Nephron progenitor cell (in vitro differentiated cells): ENCODE measurements around the gene PCBP3.

Experiments
- DNase-seq: peaks from one replicate; pipeline ENCODE4 v3.0.0; 2021
- H3K27ac Mint-ChIP-seq: 2 replicates; pipeline ENCODE4 v1.8.0; 2021; ENCODE audit warnings: mild to moderate bottlenecking, moderate library complexity, mixed read lengths
- H3K27me3 Mint-ChIP-seq: 2 replicates; pipeline ENCODE4 v1.8.0; 2021; ENCODE audit warnings: mild to moderate bottlenecking, low read depth, mixed read lengths; ENCODE audit not compliant: poor library complexity
- H3K36me3 Mint-ChIP-seq: 2 replicates; pipeline ENCODE4 v1.8.0; 2021; ENCODE audit warnings: low read depth, mixed read lengths
- H3K4me1 Mint-ChIP-seq: 2 replicates; pipeline ENCODE4 v1.8.0; 2021; ENCODE audit warnings: mixed read lengths
- H3K4me3 Mint-ChIP-seq: 2 replicates; pipeline ENCODE4 v1.8.0; 2021; ENCODE audit warnings: mild to moderate bottlenecking, moderate library complexity, mixed read lengths
- H3K9me3 Mint-ChIP-seq: 2 replicates; pipeline ENCODE4 v1.8.0; 2021; ENCODE audit warnings: mild to moderate bottlenecking, moderate library complexity, mixed read lengths
- CTCF ChIP-seq: fragments of 200-600 bp; sonication (generic); IDR thresholded peaks from 2 replicates; pipeline ENCODE4 v1.5.0; 2021; ENCODE audit warnings: antibody characterized with exemption

The PCBP3 gene

DNA sequence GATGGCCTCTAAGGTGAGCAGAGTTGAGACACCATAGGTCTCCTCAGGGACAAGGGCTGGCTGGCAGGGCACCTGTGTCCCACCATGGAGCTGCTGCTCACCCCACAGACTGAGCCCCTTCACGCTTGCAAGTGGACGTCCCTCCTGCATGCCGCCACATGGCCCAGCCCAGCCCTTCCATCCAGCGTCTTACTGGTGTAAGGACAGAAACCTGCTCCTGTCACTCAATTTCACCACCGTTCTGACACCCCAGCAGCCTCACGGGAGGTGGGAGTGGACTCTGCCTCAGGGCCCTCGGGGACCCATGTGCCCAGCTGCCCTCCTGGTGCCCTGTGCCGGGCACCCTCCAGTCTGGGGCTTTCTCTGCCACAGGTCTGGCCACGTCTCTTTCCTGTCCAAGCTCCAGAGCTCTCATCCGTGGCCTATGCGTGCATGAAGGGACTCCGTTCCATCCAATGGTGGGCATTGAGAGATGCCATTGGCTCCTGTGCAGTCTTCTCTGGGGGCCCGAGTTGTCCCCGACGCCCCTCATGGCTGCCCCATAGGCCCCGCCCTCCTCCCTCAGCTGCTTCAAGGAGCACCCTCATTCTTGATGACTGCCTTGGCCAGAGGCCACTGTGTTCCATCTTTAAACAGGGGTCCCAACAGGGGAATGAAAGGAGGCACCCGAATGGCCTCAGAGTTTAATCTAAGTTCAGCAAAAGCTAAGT is 295.4 kb downstream of the PCBP3 start:
- H3K4me3 Mint-ChIP-seq: no peak overlapping the region
- no peak for TF ChIP-seq CTCF
- DNase-seq: no peak
- peaks cover 25% of the 10 kb centered on the region for H3K4me1 Mint-ChIP-seq
- H3K27ac Mint-ChIP-seq: no peak overlapping the region
- H3K36me3 Mint-ChIP-seq: no peaks in the 10 kb centered on the region
- no peaks in the 10 kb centered on the region for H3K9me3 Mint-ChIP-seq
- peaks cover 22% of the 10 kb centered on the region for H3K27me3 Mint-ChIP-seq

DNA sequence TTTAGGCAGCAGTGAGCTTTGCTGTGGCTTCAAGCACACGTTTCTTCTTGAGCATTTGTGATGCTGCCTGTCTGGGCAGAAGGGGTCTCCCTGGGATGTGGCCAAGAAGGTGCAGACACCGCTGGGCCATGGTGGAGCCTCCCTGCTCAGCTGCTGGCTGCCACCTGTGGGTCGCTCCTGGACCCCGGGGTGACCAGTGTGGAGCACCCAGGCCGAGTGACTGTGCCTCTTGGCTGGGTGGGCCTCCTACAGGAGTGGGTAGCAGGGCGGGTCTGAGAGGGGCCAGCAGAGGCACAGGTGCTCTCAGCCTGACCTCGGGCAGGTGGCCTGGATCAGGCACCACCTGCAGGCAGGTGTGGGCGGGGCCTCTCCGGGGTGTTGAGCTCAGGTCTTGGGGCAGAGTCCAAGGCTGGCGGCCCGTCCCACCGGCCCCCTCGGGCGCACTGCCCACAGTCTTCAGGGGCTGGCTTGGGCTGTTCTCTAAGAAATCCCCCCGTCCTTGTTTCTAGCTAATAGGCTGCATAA is 296.1 kb downstream of the PCBP3 start:
- Mint-ChIP-seq H3K36me3 (no peaks in the 10 kb centered on the region), H3K27ac (no peak overlapping the region), H3K4me3 (no peak overlapping the region), H3K9me3 (no peaks in the 10 kb centered on the region), H3K4me1 (peaks cover 19% of the 10 kb centered on the region), H3K27me3 (peaks cover 22% of the 10 kb centered on the region)
- no peak for TF ChIP-seq CTCF
- no peak for DNase-seq

- DNase-seq: no peak
These were observed 296.6 kb downstream of the PCBP3 start for GRCh38 chr21:45940091-45940490.

DNA sequence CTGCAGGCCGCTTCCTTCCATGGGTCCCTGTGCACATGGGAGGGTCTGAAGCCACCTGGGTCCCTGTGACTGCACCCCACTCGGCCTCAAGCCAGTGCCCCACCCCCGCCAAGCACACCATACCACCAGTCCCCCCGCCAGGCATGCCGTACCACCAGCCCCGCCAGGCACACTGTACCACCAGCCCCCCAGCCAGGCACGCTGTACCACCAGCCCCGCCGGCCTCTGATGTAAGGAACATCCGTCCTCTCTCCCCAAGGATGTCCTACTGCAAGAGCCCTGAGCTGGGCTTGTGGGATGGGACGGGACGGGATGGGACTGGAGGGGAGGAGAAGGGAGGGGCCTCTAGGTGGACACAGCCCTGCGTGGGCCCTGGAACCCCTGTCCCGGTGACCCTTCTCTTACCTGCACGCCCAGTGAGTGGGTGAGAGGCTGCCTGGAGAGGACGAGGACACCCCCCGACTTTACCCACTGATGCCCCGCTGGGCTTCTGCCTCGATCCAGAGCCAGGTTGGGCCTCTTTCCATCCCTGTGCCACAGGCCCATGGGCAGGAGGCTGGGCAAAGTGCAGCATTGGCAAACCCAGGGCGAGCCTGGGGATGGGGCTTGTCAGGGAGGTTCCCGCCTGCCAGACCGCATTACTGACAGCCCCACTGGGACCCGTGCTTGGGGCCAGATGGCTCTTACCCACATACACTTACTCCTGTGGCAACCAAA is 297.3 kb downstream of the PCBP3 start:
- no peaks in the 10 kb centered on the region for H3K36me3 Mint-ChIP-seq
- H3K27ac Mint-ChIP-seq: no peak overlapping the region
- H3K27me3 Mint-ChIP-seq: peaks cover 22% of the 10 kb centered on the region
- no peak for DNase-seq
- TF ChIP-seq CTCF: no peak
- H3K4me1 Mint-ChIP-seq: peaks cover 17% of the 10 kb centered on the region
- H3K4me3 Mint-ChIP-seq: no peak overlapping the region
- H3K9me3 Mint-ChIP-seq: no peaks in the 10 kb centered on the region

More at GRCh38 chr21:45940091-45940490, 296.6 kb downstream of the PCBP3 start:
- Mint-ChIP-seq H3K4me1 (peaks cover 17% of the 10 kb centered on the region), H3K4me3 (no peak overlapping the region), H3K27ac (no peak overlapping the region), H3K27me3 (peaks cover 22% of the 10 kb centered on the region), H3K9me3 (no peaks in the 10 kb centered on the region), H3K36me3 (no peaks in the 10 kb centered on the region)
- TF ChIP-seq CTCF: no peak

GRCh38 chr21:45941338-45941710 is 297.8 kb downstream of the PCBP3 start:
- no peak overlapping the region for H3K4me3 Mint-ChIP-seq
- H3K36me3 Mint-ChIP-seq: no peaks in the 10 kb centered on the region
- H3K27me3 Mint-ChIP-seq: peaks cover 20% of the 10 kb centered on the region
- H3K9me3 Mint-ChIP-seq: no peaks in the 10 kb centered on the region
- no peak overlapping the region for H3K27ac Mint-ChIP-seq
- H3K4me1 Mint-ChIP-seq: peaks cover 22% of the 10 kb centered on the region
- no peak for DNase-seq
- TF ChIP-seq CTCF: no peak
